ENCODE measurements around the gene DEFB113.
"Not testable (repeated sequence)": the region's sequence is repeated elsewhere in the genome, so short reads cannot be mapped to it uniquely, and the experiment has no call there.

The DEFB113 gene, protein sequence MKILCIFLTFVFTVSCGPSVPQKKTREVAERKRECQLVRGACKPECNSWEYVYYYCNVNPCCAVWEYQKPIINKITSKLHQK

DNA sequence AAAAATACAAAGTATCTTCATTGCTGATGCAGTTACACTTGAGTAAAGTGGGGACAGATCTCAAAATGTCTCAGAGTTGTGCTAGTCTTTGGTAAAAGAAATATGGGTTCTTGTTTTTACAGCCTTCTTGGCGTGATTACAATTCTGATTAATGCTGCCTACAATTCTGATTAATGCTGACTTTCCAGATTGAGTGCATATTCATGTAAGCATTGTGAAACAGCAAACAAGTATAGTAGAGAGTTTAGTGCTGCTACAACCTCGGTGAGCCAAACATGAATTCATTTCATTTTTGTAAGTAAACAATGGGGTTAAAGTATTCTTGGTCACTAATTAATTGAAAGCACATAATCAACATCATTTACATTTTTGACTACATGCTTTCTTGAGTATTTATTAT is at the start of gene DEFB113:
Gene DEFB113 (minus strand): TSS at position 21 of the 400 bp plus-strand sequence. CDS start 0 bp downstream, at position 21.
- no peak for DNase-seq

DNA sequence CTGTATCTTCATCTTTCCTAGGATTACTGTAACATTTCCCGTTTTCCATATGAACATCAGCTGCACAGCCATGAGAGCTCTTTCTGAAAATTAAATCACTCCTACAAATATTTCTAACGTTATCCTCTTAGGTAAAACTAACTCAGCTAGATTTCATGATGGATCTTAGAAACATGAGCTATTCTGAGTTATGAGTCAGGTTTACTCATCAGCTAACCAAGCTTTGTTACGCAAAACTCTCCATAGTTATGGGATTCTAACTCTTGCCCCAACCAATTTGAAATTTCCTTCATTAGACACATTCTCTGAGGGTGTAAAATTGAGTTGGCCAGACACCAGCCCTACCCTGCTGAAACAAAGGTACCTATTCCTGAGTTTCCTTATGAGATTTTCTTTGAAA is 38.4 kb upstream of the DEFB113 start:
- peak; percentile 64 for DNase-seq

DNA sequence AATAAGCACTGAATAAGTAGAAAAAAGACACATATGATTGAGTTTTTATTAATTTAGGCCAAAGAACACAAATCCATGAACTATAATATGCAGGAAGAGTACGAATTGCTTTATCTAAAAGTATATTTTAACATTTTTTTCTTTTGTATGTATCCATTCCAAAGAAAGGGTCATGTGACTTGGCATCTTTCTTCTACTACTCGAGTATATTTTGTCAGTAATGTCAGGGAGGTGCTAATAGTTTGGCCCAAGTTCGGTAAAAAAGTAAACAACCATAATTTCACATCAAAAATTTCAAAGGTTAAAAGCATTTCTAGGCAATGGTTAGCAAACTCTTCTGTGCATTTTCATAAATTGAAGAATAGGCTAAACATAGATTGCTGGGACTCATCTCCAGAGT is 33.7 kb upstream of the DEFB113 start:
- no peak for DNase-seq

- DNase-seq, result no peak
These were observed 25.9 kb upstream of the DEFB113 start for GRCh38 chr6:49995278-49995677.

GRCh38 chr6:49988900-49989299 is 19.5 kb upstream of the DEFB113 start:
- no peak for DNase-seq

- no peak for DNase-seq
These were observed 18.3 kb upstream of the DEFB113 start for GRCh38 chr6:49987749-49988148.

GRCh38 chr6:49986551-49986950 is 17.1 kb upstream of the DEFB113 start:
- no peak for DNase-seq

GRCh38 chr6:49982046-49982445 is 12.6 kb upstream of the DEFB113 start:
- no peak for DNase-seq

GRCh38 chr6:49980898-49981297 is 11.5 kb upstream of the DEFB113 start:
- DNase-seq, result peak; percentile 45

DNA sequence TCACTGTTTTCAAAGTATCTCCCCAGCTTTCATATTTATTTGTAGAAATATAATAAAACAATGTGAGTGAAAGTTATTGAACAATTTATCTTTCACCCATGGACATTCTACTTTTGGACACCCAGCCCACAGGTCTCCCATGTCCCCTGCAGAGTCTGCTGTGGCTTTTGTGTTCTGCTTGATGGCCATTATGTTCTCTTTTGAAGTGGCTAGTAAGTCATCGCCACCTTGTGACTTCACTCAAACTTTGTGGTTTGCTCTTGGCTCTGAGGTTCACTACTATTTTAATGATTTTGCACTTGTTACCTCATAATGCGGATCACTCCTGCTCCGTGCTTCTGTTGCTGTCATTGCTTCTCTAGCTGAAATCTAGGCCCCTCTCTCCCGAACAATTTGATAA is 10.2 kb upstream of the DEFB113 start:
- no peak for DNase-seq

- DNase-seq, result no peak
These were observed 9.2 kb upstream of the DEFB113 start for GRCh38 chr6:49978332-49979226.

DNA sequence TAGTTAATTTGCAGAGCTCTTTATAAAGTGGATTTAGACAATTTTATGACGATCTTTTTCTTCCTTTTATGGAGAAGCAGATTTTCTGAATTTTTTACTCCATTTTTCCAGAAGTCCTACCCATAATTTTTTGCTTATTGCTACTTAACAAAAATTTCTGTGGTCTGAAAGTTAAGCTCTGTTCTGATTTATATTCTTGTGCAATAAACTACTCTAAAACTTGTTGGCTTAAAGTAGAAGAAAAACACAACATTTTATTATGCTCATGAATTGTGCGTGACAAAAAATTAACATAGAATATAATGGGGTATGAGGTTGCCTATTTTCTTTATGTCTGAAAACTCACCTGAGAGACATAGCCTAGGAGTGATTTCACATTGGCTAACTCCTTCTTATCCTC is 2.6 kb downstream of the DEFB113 start:
- DNase-seq, result no peak

GRCh38 chr6:49966334-49966733 is 3.1 kb downstream of the DEFB113 start:
- DNase-seq, result no peak

- no peak for DNase-seq
These were observed 5.4 kb downstream of the DEFB113 start, which contains the start of gene DEFB114 for GRCh38 chr6:49964064-49964463. DEFB114 (minus strand) TSS chr6:49964164; CDS start chr6:49964105, 59 bp downstream.

DNA sequence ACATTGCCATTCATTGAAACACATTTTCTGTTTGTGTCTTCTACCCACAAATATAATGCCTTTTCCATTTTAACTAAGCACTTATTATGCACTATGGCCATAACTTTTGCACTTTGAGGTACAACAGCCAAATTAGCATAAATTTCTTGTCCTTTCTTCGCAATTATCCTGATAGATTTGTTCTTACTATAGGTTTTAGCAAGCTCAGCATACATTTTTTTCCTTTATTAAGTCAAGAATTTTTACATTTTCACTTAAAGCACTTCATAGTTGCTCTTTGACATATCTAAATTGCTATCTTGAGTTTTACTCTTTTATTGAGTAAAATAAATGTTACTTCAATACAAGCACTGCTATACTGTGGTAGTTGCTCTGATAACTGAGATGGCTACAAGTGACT is 11.2 kb downstream of the DEFB113 start:
- DNase-seq, result no peak

- DNase-seq, result no peak
These were observed 13.6 kb downstream of the DEFB113 start for GRCh38 chr6:49955847-49956246.

DNA sequence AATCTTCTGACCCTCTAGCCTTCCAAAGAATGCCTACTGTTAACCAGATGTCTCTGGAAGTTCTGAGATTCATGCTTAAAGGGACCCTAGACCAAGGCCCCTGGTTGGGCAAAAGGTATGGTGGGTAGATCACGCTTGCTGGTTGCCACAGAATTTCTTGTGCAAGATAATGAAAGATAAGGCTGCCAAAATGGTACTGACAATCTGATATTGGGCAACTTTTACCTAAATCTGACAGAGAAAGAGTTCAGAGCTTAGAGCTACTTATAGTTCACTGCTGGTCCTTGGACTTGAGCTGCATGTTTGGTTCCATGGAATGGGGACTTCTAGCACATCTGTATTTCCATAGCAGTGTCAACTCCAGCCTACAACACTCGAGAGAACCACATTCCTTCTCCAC is 17.5 kb downstream of the DEFB113 start:
- no peak for DNase-seq

DNA sequence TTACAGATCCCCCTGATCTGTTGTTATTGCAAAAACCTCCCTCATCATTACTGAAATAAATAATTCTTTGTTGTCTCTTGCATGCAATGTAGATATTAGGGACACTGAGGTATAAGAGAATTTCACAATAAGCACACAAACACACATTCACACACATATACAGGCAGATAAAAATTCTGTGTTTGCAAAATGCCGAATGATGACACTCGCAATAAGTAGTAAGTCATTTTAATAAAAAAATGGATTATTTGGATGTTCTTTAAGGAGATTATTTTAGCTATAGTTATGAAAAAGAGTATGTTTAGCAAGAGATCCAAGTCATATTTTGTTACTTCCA is 19.0 kb downstream of the DEFB113 start:
- DNase-seq, result no peak

- DNase-seq, result no peak
These were observed 20.4 kb downstream of the DEFB113 start for GRCh38 chr6:49949062-49949461.

GRCh38 chr6:49946835-49947234 is 22.6 kb downstream of the DEFB113 start:
- no peak for DNase-seq

DNA sequence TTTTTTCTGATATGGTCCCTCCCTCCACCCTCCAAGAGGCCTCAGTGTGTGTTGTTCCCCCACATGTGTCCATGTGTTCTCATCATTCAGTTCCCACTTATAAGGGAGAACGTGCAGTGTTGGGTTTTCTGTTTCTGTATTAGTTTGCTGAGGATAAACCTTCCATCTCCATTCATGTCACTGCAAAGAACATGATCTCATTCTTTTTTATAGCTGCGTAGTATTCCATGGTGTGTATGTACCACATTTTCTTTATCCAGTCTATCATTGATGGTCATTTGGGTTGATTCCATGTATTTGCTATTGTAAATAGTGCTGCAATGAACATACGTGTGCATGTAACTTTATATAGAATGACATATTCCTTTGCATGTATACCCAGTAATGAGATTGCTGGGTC is 25.4 kb downstream of the DEFB113 start:
- DNase-seq, result not testable (repeated sequence)

GRCh38 chr6:49939993-49940498 is 29.4 kb downstream of the DEFB113 start:
- no peak for DNase-seq

- no peak for DNase-seq
These were observed 31.6 kb downstream of the DEFB113 start for GRCh38 chr6:49937811-49938210.

GRCh38 chr6:49937017-49937416 is 32.4 kb downstream of the DEFB113 start:
- no peak for DNase-seq

DNA sequence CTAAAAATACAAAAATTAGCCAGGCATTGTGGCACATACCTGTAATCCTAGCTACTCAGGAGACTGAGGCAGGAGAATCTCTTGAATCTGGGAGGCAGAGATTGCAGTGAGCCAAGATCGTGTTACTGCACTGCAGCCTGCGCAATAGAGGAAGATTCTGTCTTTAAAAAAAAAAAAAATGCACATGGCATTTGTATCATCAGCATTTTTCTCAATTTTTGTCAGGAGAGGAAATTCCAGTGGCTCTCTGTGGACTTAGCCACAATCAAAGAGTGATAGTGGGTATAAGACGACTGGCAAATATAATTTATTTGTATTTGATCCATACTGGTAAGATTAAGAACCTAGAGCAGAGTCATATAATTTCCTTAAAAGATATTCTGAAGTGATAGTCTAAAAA is 34.0 kb downstream of the DEFB113 start:
- no peak for DNase-seq
